ENCODE data around the gene OPCML. TPM values are rescaled to one million over a fixed set of nuclear protein-coding genes. Genes with fewer than 3 reads are reported as not detected.

Gene OPCML
- total and polyA plus RNA-seq, 2 donors (not counting 1 experiment from before 2014, with no cell fraction given) = not detected

- CTCF ChIA-PET = no interaction called here
- ATAC-seq (ENCODE audit: low read depth) (no peak), DNase-seq (no peak)
- Histone ChIP-seq H3K4me3 (ENCODE audit: control extremely low read depth in 1 of 5, extremely low read depth in 1 of 5, insufficient read depth in 1 of 5, low read depth in 2 of 5, low read length in 4 of 5) (no peak overlapping the region), H3K36me3 (replicated peaks in 1 of 2; ENCODE audit: control extremely low read depth in 1 of 2, control insufficient read depth in 1 of 2, extremely low read depth in 1 of 2, insufficient read depth in 2 of 2, low read length in 1 of 2) (no peaks in the 10 kb centered on the region), H3K27me3 (replicated peaks in 1 of 4; ENCODE audit: control extremely low read depth in 1 of 4, control insufficient read depth in 3 of 4, insufficient read depth in 4 of 4, low read length in 3 of 4) (no peaks in the 10 kb centered on the region), H3K27ac (ENCODE audit: low read length in 2 of 2) (no peak overlapping the region), H3K9ac (ENCODE audit: low read length) (no peak overlapping the region), H3K4me1 (ENCODE audit: control insufficient read depth in 2 of 2, insufficient read depth in 2 of 2, low read length in 2 of 2) (no peaks in the 10 kb centered on the region), H3K79me2 (ENCODE audit: control insufficient read depth, insufficient read depth, low read length) (no peaks in the 10 kb centered on the region), H4K20me1 (ENCODE audit: control insufficient read depth, insufficient read depth, low read length, poor library complexity, severe bottlenecking) (no peaks in the 10 kb centered on the region), H3K4me2 (replicated peaks; ENCODE audit: low read depth, low read length, poor library complexity, severe bottlenecking) (no peak overlapping the region), H3K9me3 (ENCODE audit: control extremely low read depth in 1 of 3, control insufficient read depth in 2 of 3, insufficient read depth in 1 of 3, low read length in 2 of 3) (peaks cover 0 to 9% (median under 1%) of the 10 kb centered on the region in 3 donors), H2AFZ (ENCODE audit: insufficient read depth, low read depth, low read length, poor library complexity, severe bottlenecking) (no peak overlapping the region)
- no peaks in the 10 kb centered on the region for H3K27me3 Mint-ChIP-seq
- intact Hi-C loops (cut with micrococcal nuclease) = no loop called here
- no peaks in the 10 kb centered on the region for H3K4me1 Mint-ChIP-seq
- H3K4me3 Mint-ChIP-seq = no peak overlapping the region
- TF ChIP-seq EZH2 (IDR thresholded peaks at IDR 0.05; ENCODE audit: borderline replicate concordance, insufficient read depth, low read depth, low read length, poor library complexity, severe bottlenecking) (no peak), CTCF (IDR thresholded peaks at IDR 0.05) (no peak)
- H3K9me3 Mint-ChIP-seq (ENCODE audit: insufficient read depth) = no peaks in the 10 kb centered on the region
- 17% methylated on average over 2 of the region's 2 CpGs for WGBS (ENCODE audit: insufficient coverage)
- H3K27ac Mint-ChIP-seq = no peak overlapping the region
- POLR2A ChIA-PET = no interaction called here
These were observed 991.7 kb downstream of the OPCML start for GRCh38 chr11:132540581-132540980.

- Histone ChIP-seq H3K79me2 (ENCODE audit: control insufficient read depth, insufficient read depth, low read length) (no peaks in the 10 kb centered on the region), H3K27ac (ENCODE audit: low read length in 2 of 2) (no peak overlapping the region), H4K20me1 (ENCODE audit: control insufficient read depth, insufficient read depth, low read length, poor library complexity, severe bottlenecking) (no peaks in the 10 kb centered on the region), H3K4me2 (replicated peaks; ENCODE audit: low read depth, low read length, poor library complexity, severe bottlenecking) (no peak overlapping the region), H2AFZ (ENCODE audit: insufficient read depth, low read depth, low read length, poor library complexity, severe bottlenecking) (no peak overlapping the region), H3K9me3 (ENCODE audit: control extremely low read depth in 1 of 3, control insufficient read depth in 2 of 3, insufficient read depth in 1 of 3, low read length in 2 of 3) (peaks cover 0 to 13% (median 0%) of the 10 kb centered on the region in 3 donors), H3K4me1 (ENCODE audit: control insufficient read depth in 2 of 2, insufficient read depth in 2 of 2, low read length in 2 of 2) (no peaks in the 10 kb centered on the region), H3K27me3 (replicated peaks in 1 of 4; ENCODE audit: control extremely low read depth in 1 of 4, control insufficient read depth in 3 of 4, insufficient read depth in 4 of 4, low read length in 3 of 4) (no peaks in the 10 kb centered on the region), H3K9ac (ENCODE audit: low read length) (no peak overlapping the region), H3K4me3 (ENCODE audit: control extremely low read depth in 1 of 5, extremely low read depth in 1 of 5, insufficient read depth in 1 of 5, low read depth in 2 of 5, low read length in 4 of 5) (no peak overlapping the region), H3K36me3 (replicated peaks in 1 of 2; ENCODE audit: control extremely low read depth in 1 of 2, control insufficient read depth in 1 of 2, extremely low read depth in 1 of 2, insufficient read depth in 2 of 2, low read length in 1 of 2) (no peaks in the 10 kb centered on the region)
- no peak overlapping the region for H3K27ac Mint-ChIP-seq
- POLR2A ChIA-PET = no interaction called here
- H3K27me3 Mint-ChIP-seq = no peaks in the 10 kb centered on the region
- 94% methylated on average over 5 of the region's 7 CpGs for WGBS (ENCODE audit: insufficient coverage)
- H3K9me3 Mint-ChIP-seq (ENCODE audit: insufficient read depth) = no peaks in the 10 kb centered on the region
- no peak for ATAC-seq (ENCODE audit: low read depth)
- H3K4me3 Mint-ChIP-seq = no peak overlapping the region
- DNase-seq = no peak
- TF ChIP-seq EZH2 (IDR thresholded peaks at IDR 0.05; ENCODE audit: borderline replicate concordance, insufficient read depth, low read depth, low read length, poor library complexity, severe bottlenecking) (no peak), CTCF (IDR thresholded peaks at IDR 0.05) (no peak)
- intact Hi-C loops (cut with micrococcal nuclease) = no loop called here
- CTCF ChIA-PET = no interaction called here
- H3K4me1 Mint-ChIP-seq = no peaks in the 10 kb centered on the region
These were observed 992.5 kb downstream of the OPCML start for GRCh38 chr11:132539590-132540368.
